ENCODE measurements around the gene GNAQ.
A peak's percentile ranks its signal among the peaks of the same experiment; 100 is the strongest.
"Not testable (repeated sequence)": the region's sequence is repeated elsewhere in the genome, so short reads cannot be mapped to it uniquely, and the experiment has no call there.

GNAQ gene

DNA sequence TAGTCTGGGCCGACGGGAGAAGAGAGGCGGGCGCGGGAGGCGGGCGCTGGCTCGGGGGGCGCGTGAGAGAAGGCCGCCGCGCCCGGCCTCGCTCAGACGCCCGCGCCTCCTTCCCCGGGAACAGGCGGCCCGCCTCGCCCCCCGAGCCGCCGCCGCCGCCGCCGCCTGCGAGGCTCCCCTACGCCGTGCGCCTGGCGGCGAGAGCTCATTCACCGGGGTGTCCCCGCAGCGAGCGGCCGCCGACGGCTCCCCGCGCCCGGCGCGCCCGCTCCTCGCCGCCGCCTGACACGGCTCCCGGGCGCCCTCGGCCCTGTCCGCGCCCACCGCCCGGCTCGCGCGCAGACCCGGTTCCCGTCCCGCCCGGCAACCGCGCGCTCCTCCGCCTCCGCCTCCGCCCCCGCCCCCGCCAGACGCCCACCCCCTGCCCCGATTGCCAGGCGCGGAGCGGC lies at the start of gene GNAQ:
GNAQ (minus strand) TSS at position 368 of the 449 bp plus-strand sequence. CDS start 576 bp downstream, outside the sequence.
- H3K4me3 ChIP-seq (ENCODE audit: low read depth, low read length): peak within 1 kb of the TSS; percentile 94
- H3K27me3 ChIP-seq (ENCODE audit: control insufficient read depth, insufficient read depth, low read length): no peaks in the 10 kb centered on the region
- peaks cover 37% of the 10 kb centered on the region for H3K4me1 ChIP-seq (ENCODE audit: control insufficient read depth, insufficient read depth, low read length)
- no peaks in the 10 kb centered on the region for H3K9me3 ChIP-seq (ENCODE audit: control insufficient read depth, insufficient read depth, low read length)
- peak within 1 kb of the TSS; percentile 86 for H3K27ac ChIP-seq (ENCODE audit: low read depth, low read length)
- H3K9ac ChIP-seq (ENCODE audit: low read depth, low read length): peak within 1 kb of the TSS; percentile 88
- no peaks in the 10 kb centered on the region for H3K36me3 ChIP-seq (ENCODE audit: control insufficient read depth, insufficient read depth, low read length)

DNA sequence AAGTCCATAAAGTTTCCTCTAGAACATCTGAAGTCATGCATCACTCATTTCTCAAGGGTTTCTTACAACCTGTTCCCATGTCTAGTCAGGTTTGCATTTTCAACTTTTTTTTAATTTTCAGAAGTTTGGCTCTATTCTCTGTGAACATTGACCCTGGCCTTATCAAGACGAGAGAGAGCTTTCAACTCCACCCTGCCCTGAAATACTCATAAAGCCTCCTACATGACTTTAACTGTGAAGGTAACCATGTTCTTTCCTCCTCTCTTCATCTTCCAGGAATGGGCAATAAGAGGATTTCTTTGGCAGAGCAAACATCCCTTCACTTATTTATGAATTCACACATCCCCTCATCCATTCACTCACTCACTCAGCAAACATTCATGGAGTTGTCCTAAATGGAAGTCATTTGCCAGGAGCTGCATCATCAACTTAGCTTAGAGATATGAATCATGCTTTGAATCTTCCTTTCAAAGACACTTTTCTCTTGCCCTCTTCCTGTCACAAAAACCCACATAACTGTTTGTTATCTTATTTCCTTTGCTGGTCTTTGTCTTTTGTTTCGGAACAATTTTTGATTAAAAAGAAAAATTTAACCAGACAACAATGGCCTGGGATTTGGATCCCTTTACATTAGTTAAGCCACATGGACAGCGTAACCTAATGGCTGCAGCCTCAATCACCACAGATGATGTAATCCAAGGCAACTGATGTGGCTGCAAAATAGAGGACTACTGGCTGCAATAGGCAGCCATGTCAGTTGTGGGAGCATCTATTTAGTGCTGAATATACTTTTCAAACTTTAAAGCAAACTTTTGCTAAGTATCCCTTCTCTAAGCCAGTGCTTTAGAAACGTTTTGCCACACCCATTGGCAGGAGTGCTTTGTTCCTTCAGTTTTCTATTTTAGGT lies 43.0 kb upstream of the GNAQ start:
- Histone ChIP-seq H3K4me3 (ENCODE audit: low read depth, low read length) (no peak overlapping the region), H3K27me3 (ENCODE audit: control insufficient read depth, insufficient read depth, low read length) (no peaks in the 10 kb centered on the region), H3K27ac (ENCODE audit: low read depth, low read length) (no peak overlapping the region), H3K9ac (ENCODE audit: low read depth, low read length) (no peak overlapping the region), H3K9me3 (ENCODE audit: control insufficient read depth, insufficient read depth, low read length) (no peaks in the 10 kb centered on the region), H3K36me3 (ENCODE audit: control insufficient read depth, insufficient read depth, low read length) (no peaks in the 10 kb centered on the region), H3K4me1 (ENCODE audit: control insufficient read depth, insufficient read depth, low read length) (no peaks in the 10 kb centered on the region)

DNA sequence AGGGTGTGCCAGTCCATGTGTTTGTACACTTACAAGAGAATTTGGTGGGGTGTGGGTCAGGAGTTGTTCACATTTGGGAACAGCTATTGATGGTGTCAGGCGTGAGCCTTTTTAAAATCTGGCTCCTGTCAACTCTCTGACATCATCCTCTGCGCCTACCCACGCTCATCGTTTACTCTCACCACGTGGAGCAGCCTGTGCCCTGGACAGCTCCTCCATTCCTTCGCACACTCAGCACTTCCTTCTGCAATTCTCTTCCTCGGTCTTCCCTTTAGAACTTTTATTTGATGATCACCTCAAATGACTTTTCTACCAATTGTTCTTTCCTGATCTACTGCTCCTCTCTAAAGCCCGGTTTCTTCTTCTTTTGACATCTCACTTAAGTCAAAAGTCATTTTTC lies 42.1 kb upstream of the GNAQ start:
- Histone ChIP-seq H3K36me3 (ENCODE audit: control insufficient read depth, insufficient read depth, low read length) (no peaks in the 10 kb centered on the region), H3K4me1 (ENCODE audit: control insufficient read depth, insufficient read depth, low read length) (no peaks in the 10 kb centered on the region), H3K4me3 (ENCODE audit: low read depth, low read length) (no peak overlapping the region), H3K27me3 (ENCODE audit: control insufficient read depth, insufficient read depth, low read length) (no peaks in the 10 kb centered on the region), H3K9me3 (ENCODE audit: control insufficient read depth, insufficient read depth, low read length) (no peaks in the 10 kb centered on the region), H3K27ac (ENCODE audit: low read depth, low read length) (no peak overlapping the region), H3K9ac (ENCODE audit: low read depth, low read length) (no peak overlapping the region)

DNA sequence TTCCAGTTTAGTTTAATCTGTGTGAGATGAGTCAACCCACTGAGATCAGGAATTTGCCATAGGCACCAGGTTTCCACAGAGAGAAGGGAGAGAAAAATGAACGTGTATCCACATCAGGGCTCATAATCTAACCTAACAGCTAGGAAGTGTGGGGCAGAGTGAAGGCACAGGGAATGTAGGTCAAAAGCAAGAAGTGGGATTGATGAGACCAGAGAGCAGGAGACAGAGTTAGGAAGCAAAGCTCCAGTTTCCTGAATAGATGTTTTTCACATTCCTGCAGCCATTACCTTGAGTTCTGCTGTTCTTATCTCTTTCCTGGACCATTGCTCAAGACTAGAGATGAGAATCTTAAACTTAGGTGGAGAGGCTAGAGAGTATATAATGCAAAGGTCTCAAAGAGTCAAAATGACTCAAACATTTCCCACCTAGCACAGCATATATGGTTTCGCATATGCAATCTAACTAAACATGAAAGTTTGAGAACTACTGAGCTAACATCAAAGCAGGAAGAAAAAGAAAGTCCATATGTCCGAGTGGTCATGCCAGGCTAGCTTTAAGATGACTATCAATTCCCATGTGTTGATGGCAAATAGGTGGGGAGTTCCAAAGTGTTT lies 41.1 kb upstream of the GNAQ start:
- Histone ChIP-seq H3K27me3 (ENCODE audit: control insufficient read depth, insufficient read depth, low read length) (no peaks in the 10 kb centered on the region), H3K4me3 (ENCODE audit: low read depth, low read length) (no peak overlapping the region), H3K9ac (ENCODE audit: low read depth, low read length) (no peak overlapping the region), H3K4me1 (ENCODE audit: control insufficient read depth, insufficient read depth, low read length) (no peaks in the 10 kb centered on the region), H3K27ac (ENCODE audit: low read depth, low read length) (no peak overlapping the region), H3K36me3 (ENCODE audit: control insufficient read depth, insufficient read depth, low read length) (no peaks in the 10 kb centered on the region), H3K9me3 (ENCODE audit: control insufficient read depth, insufficient read depth, low read length) (no peaks in the 10 kb centered on the region)

DNA sequence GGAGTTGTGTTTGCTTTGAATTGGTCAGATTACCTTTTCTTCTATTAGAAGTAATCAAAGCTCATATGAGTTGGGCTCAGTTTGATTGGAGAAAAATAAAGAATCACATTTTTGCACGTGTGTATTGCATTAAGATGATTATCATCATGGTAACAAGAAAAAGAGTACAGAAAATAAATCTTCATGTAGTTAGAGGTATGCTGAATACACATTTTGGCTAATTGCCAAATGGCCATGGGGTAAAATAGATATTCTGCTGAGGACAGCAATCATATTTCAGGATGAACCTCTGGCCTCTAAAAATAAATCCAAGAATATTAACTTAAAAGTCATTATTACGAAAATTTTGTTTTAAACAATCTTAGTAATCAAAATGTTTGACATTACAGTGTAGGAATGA lies 38.9 kb upstream of the GNAQ start:
- Histone ChIP-seq H3K4me3 (ENCODE audit: low read depth, low read length) (no peak overlapping the region), H3K4me1 (ENCODE audit: control insufficient read depth, insufficient read depth, low read length) (no peaks in the 10 kb centered on the region), H3K27me3 (ENCODE audit: control insufficient read depth, insufficient read depth, low read length) (no peaks in the 10 kb centered on the region), H3K9ac (ENCODE audit: low read depth, low read length) (no peak overlapping the region), H3K9me3 (ENCODE audit: control insufficient read depth, insufficient read depth, low read length) (peaks cover 13% of the 10 kb centered on the region), H3K36me3 (ENCODE audit: control insufficient read depth, insufficient read depth, low read length) (no peaks in the 10 kb centered on the region), H3K27ac (ENCODE audit: low read depth, low read length) (no peak overlapping the region)

DNA sequence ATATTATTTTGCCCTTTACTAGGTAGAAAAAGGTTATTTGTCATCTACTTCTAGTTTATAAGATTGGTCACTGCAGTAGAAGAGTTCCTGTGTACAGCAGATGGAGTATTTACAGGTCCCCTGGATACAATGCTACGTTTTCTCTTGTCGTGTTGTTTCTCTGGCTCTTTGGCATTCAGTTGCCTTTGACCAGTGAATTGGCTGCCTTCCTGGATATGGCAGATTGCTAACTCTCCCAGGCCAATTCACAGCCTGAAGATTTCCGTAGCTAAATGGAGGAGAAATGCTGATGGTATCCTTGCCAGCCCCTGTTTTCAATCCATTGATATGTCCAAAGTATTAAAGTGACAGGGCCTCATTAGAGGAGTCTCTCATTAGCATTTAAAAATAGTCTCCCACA lies 32.5 kb upstream of the GNAQ start:
- no peak overlapping the region for H3K27ac ChIP-seq (ENCODE audit: low read depth, low read length)
- H3K4me1 ChIP-seq (ENCODE audit: control insufficient read depth, insufficient read depth, low read length): no peaks in the 10 kb centered on the region
- H3K9ac ChIP-seq (ENCODE audit: low read depth, low read length): no peak overlapping the region
- peaks cover 20% of the 10 kb centered on the region for H3K9me3 ChIP-seq (ENCODE audit: control insufficient read depth, insufficient read depth, low read length)
- no peaks in the 10 kb centered on the region for H3K36me3 ChIP-seq (ENCODE audit: control insufficient read depth, insufficient read depth, low read length)
- H3K27me3 ChIP-seq (ENCODE audit: control insufficient read depth, insufficient read depth, low read length): no peaks in the 10 kb centered on the region
- H3K4me3 ChIP-seq (ENCODE audit: low read depth, low read length): no peak overlapping the region

DNA sequence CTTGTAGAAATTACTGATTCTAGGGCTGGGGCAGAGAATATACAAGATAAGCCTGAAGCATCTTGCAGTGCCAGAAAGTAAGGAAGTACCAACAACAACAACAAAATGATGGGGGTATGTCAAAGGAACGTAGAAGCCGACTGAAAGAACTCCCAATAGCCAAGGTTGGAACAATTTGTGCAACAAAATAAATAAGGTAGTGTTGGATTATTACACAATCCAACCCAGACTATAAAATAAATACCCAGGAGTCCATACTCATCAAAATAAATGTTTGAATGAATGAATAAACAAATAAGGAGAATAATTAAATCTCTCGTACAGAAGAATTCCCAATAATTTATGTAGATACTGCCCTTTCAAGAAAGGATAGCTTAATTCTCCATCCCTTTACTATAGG lies 31.1 kb upstream of the GNAQ start:
- H3K4me1 ChIP-seq (ENCODE audit: control insufficient read depth, insufficient read depth, low read length): no peaks in the 10 kb centered on the region
- H3K9me3 ChIP-seq (ENCODE audit: control insufficient read depth, insufficient read depth, low read length): peaks cover 20% of the 10 kb centered on the region
- H3K4me3 ChIP-seq (ENCODE audit: low read depth, low read length): no peak overlapping the region

DNA sequence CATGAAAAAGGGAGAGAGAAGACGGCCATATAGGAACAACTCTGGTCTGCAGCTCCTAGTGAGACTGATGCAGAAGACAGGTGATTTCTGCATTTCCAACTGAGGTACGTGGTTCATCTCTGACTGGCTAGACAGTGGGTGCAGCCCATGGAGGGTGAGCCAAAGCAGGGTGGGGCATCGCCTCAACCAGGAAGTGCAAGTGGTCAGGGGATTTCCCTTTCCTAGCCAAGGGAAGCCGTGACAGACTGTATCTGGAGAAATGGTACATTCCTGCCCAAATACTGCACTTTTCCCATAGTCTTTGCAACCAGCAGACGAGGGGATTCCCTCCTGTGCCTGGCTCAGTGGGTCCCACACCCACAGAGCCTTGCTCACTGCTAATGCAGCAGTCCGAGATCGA lies 22.6 kb upstream of the GNAQ start:
- not testable (repeated sequence) for H3K9me3 ChIP-seq (ENCODE audit: control insufficient read depth, insufficient read depth, low read length); H3K27me3 ChIP-seq (ENCODE audit: control insufficient read depth, insufficient read depth, low read length); H3K36me3 ChIP-seq (ENCODE audit: control insufficient read depth, insufficient read depth, low read length); H3K4me1 ChIP-seq (ENCODE audit: control insufficient read depth, insufficient read depth, low read length); H3K4me3 ChIP-seq (ENCODE audit: low read depth, low read length); H3K27ac ChIP-seq (ENCODE audit: low read depth, low read length); H3K9ac ChIP-seq (ENCODE audit: low read depth, low read length)

More for the DNA sequence above, 31.1 kb upstream of the GNAQ start:
- Histone ChIP-seq H3K27me3 (ENCODE audit: control insufficient read depth, insufficient read depth, low read length) (no peaks in the 10 kb centered on the region), H3K36me3 (ENCODE audit: control insufficient read depth, insufficient read depth, low read length) (no peaks in the 10 kb centered on the region), H3K27ac (ENCODE audit: low read depth, low read length) (no peak overlapping the region), H3K9ac (ENCODE audit: low read depth, low read length) (no peak overlapping the region)

DNA sequence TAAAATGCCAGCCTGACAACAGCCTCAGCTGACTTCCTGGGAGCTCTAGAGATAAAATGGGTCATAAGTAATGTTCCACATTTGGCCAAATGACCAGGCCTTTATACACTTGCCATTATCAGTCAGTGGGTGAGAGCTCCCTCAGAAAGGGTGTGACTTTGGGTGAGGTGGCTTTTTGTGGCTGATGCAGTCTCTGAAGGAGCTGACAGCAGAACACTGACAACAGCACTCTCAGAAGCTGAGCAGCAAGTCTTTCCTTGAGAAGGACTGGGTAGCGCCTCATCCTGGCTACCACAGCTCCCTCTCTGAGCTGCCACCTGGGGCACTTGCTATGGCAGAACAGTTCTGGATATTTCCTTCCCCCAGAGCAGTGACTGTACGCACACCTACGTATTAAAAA lies 22.0 kb upstream of the GNAQ start:
- Histone ChIP-seq H3K27ac (ENCODE audit: low read depth, low read length) (no peak overlapping the region), H3K4me1 (ENCODE audit: control insufficient read depth, insufficient read depth, low read length) (no peaks in the 10 kb centered on the region), H3K9ac (ENCODE audit: low read depth, low read length) (no peak overlapping the region), H3K27me3 (ENCODE audit: control insufficient read depth, insufficient read depth, low read length) (no peaks in the 10 kb centered on the region), H3K9me3 (ENCODE audit: control insufficient read depth, insufficient read depth, low read length) (no peaks in the 10 kb centered on the region), H3K4me3 (ENCODE audit: low read depth, low read length) (no peak overlapping the region), H3K36me3 (ENCODE audit: control insufficient read depth, insufficient read depth, low read length) (no peaks in the 10 kb centered on the region)

DNA sequence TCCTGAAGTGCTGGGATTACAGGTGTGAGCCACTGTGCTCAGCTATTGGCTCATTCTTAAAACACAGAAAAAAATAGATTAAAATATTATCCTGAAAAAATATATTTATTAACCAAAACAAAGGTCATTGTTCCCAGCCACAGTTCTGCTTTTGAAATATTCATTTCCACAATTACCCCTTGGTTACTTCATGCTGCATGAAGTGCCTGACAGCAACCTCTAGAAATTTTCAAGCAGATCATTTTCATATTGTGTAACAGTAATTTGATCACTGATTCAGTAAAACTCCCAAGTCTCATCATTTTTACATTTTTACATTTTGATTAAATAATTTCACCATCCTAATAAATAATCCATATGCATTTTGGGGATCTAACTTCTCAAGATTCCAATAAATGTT lies 18.8 kb upstream of the GNAQ start:
- Histone ChIP-seq H3K4me1 (ENCODE audit: control insufficient read depth, insufficient read depth, low read length) (no peaks in the 10 kb centered on the region), H3K36me3 (ENCODE audit: control insufficient read depth, insufficient read depth, low read length) (no peaks in the 10 kb centered on the region), H3K27ac (ENCODE audit: low read depth, low read length) (no peak overlapping the region), H3K9ac (ENCODE audit: low read depth, low read length) (no peak overlapping the region), H3K27me3 (ENCODE audit: control insufficient read depth, insufficient read depth, low read length) (no peaks in the 10 kb centered on the region), H3K9me3 (ENCODE audit: control insufficient read depth, insufficient read depth, low read length) (no peaks in the 10 kb centered on the region), H3K4me3 (ENCODE audit: low read depth, low read length) (no peak overlapping the region)

DNA sequence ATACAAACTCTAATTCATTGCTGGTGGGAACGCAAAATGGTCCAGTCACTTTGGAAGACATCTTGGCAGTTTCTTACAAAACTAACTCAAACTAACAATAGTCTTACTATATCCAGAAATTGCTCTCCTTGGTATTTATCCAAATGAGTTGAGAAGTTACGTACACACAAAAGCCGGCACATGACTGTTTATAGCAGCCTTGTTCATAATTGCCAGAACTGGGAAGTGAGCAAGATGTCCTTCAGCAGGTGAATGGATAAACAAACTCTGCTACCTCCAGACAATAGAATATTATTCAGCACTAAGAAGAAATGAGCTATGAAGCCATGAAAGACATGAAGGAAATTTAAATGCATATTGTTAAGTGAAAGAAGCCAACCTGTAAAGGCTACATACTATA lies 17.9 kb upstream of the GNAQ start:
- Histone ChIP-seq H3K9ac (ENCODE audit: low read depth, low read length) (no peak overlapping the region), H3K27ac (ENCODE audit: low read depth, low read length) (no peak overlapping the region), H3K27me3 (ENCODE audit: control insufficient read depth, insufficient read depth, low read length) (no peaks in the 10 kb centered on the region), H3K4me3 (ENCODE audit: low read depth, low read length) (no peak overlapping the region), H3K4me1 (ENCODE audit: control insufficient read depth, insufficient read depth, low read length) (peaks cover 1% of the 10 kb centered on the region; the same call in 1 of the 2 replicates), H3K9me3 (ENCODE audit: control insufficient read depth, insufficient read depth, low read length) (no peaks in the 10 kb centered on the region), H3K36me3 (ENCODE audit: control insufficient read depth, insufficient read depth, low read length) (no peaks in the 10 kb centered on the region)
